Renal cortical epithelial cell (primary cell): Measurements from ENCODE around the gene TIMM23B. TPM values are rescaled to one million over a fixed set of nuclear protein-coding genes. Genes with fewer than 3 reads are reported as not detected.
"Not testable (repeated sequence)": the region's sequence is repeated elsewhere in the genome, so short reads cannot be mapped to it uniquely, and the experiment has no call there.

Experiments used
- DNase-seq: peaks from one replicate; pipeline ENCODE4 v3.0.0-alpha.2; 2011; ENCODE audit warnings: low read depth
- total RNA-seq: library from RNA; depleted of rRNA; stranded (reverse); fragments of >200 nt; gene quantifications from 2 replicates; pipeline ENCODE4 v1.2.3, GENCODE V29; 2014

The TIMM23B gene
- 14.0 and 18.1 TPM in 2 replicates for total RNA-seq

GRCh38 chr10:49941447-49942338 lies at the start of gene TIMM23B, which contains the start of gene PARG:
Gene TIMM23B, plus strand, starts transcription at chr10:49942053. Its CDS starts 142 bp downstream, at chr10:49942195.
Gene PARG, minus strand, starts transcription at chr10:49942027. Its CDS starts 302 bp downstream, at chr10:49941725.
- peak; percentile 60 for DNase-seq

GRCh38 chr10:49899999-49900398 lies 41.9 kb upstream of the TIMM23B start:
- DNase-seq = not testable (repeated sequence)

- DNase-seq = not testable (repeated sequence)
Measured at GRCh38 chr10:49900406-49900805, 41.4 kb upstream of the TIMM23B start.

- DNase-seq = not testable (repeated sequence)
Measured at GRCh38 chr10:49903829-49904228, 38.0 kb upstream of the TIMM23B start.

GRCh38 chr10:49908290-49909080 lies 33.4 kb upstream of the TIMM23B start:
- DNase-seq = not testable (repeated sequence)

GRCh38 chr10:49910295-49910694 lies 31.6 kb upstream of the TIMM23B start:
- DNase-seq = not testable (repeated sequence)

- DNase-seq = not testable (repeated sequence)
Measured at GRCh38 chr10:49916451-49916850, 25.4 kb upstream of the TIMM23B start.

GRCh38 chr10:49917927-49918326 lies 23.9 kb upstream of the TIMM23B start:
- DNase-seq = not testable (repeated sequence)

GRCh38 chr10:49922041-49922440 lies 19.8 kb upstream of the TIMM23B start:
- DNase-seq = not testable (repeated sequence)

GRCh38 chr10:49923572-49923971 lies 18.3 kb upstream of the TIMM23B start:
- not testable (repeated sequence) for DNase-seq

- not testable (repeated sequence) for DNase-seq
Measured at GRCh38 chr10:49931276-49931675, 10.6 kb upstream of the TIMM23B start.

- DNase-seq = not testable (repeated sequence)
Measured at GRCh38 chr10:49931959-49932728, 9.7 kb upstream of the TIMM23B start.

GRCh38 chr10:49942339-49942705 lies 469 bp downstream of the TIMM23B start:
- peak; percentile 6 for DNase-seq

GRCh38 chr10:49943607-49944006 lies 1.8 kb downstream of the TIMM23B start:
- not testable (repeated sequence) for DNase-seq

- not testable (repeated sequence) for DNase-seq
Measured at GRCh38 chr10:49948142-49948541, 6.3 kb downstream of the TIMM23B start.

- DNase-seq = not testable (repeated sequence)
Measured at GRCh38 chr10:49948737-49949136, 6.9 kb downstream of the TIMM23B start.

GRCh38 chr10:49952006-49952405 lies 10.2 kb downstream of the TIMM23B start:
- DNase-seq = not testable (repeated sequence)

- not testable (repeated sequence) for DNase-seq
Measured at GRCh38 chr10:49953122-49953521, 11.3 kb downstream of the TIMM23B start.

GRCh38 chr10:49970331-49970857 lies 28.5 kb downstream of the TIMM23B start:
- not testable (repeated sequence) for DNase-seq

- not testable (repeated sequence) for DNase-seq
Measured at GRCh38 chr10:49971466-49971865, 29.6 kb downstream of the TIMM23B start.

GRCh38 chr10:49972094-49972493 lies 30.2 kb downstream of the TIMM23B start:
- not testable (repeated sequence) for DNase-seq
